Mesodermal cell (in vitro differentiated cells): ENCODE data around the gene KIF1A.

Experiments
- H3K27ac ChIP-seq: 2 replicates; pipeline ENCODE4 v1.7.0; 2013; ENCODE audit warnings: mild to moderate bottlenecking, low read depth, low read length, moderate library complexity; ENCODE audit not compliant: severe bottlenecking
- H3K36me3 ChIP-seq: 2 replicates; pipeline ENCODE4 v1.7.1; 2013; ENCODE audit warnings: mild to moderate bottlenecking, low read length, moderate library complexity; ENCODE audit not compliant: control insufficient read depth, insufficient read depth
- H3K4me1 ChIP-seq: one replicate; pipeline ENCODE4 v1.7.1; 2013; ENCODE audit warnings: mild to moderate bottlenecking, low read length; ENCODE audit not compliant: insufficient read depth, control insufficient read depth, poor library complexity, severe bottlenecking
- H3K4me3 ChIP-seq: 2 replicates; pipeline ENCODE4 v1.7.0; 2013; ENCODE audit warnings: low read length, control low read depth, mild to moderate bottlenecking; ENCODE audit not compliant: insufficient read depth, poor library complexity, severe bottlenecking; ENCODE audit errors: extremely low read depth
- H3K9me3 ChIP-seq: 2 replicates; pipeline ENCODE4 v1.7.1; 2013; ENCODE audit warnings: mild to moderate bottlenecking, low read length, moderate library complexity; ENCODE audit not compliant: control insufficient read depth
- WGBS, 2 experiments: methylation state at CpG; one replicate each; pipeline ENCODE4 v1.1.5; 2013; ENCODE audit warnings: missing lambda C conversion rate in 2 of 2; ENCODE audit not compliant: insufficient coverage in 2 of 2; 5-methylcytosine and 5-hydroxymethylcytosine counted together

KIF1A gene

GRCh38 chr2:240840435-240841060 is 20.5 kb upstream of the KIF1A start:
- 53 to 61% methylated on average over 9 of the region's 9 CpGs for WGBS, 2 experiments
- Histone ChIP-seq H3K27ac (no peak overlapping the region), H3K36me3 (no peaks in the 10 kb centered on the region), H3K9me3 (no peaks in the 10 kb centered on the region), H3K4me1 (no peaks in the 10 kb centered on the region), H3K4me3 (no peak overlapping the region)

GRCh38 chr2:240839152-240840143 is 19.4 kb upstream of the KIF1A start:
- 82 to 87% methylated on average over 15 to 22 of the region's 28 CpGs for WGBS, 2 experiments
- Histone ChIP-seq H3K4me3 (no peak overlapping the region), H3K4me1 (no peaks in the 10 kb centered on the region), H3K9me3 (no peaks in the 10 kb centered on the region), H3K27ac (no peak overlapping the region), H3K36me3 (no peaks in the 10 kb centered on the region)

GRCh38 chr2:240837621-240838020 is 17.6 kb upstream of the KIF1A start:
- Histone ChIP-seq H3K36me3 (no peaks in the 10 kb centered on the region), H3K4me3 (no peak overlapping the region), H3K9me3 (no peaks in the 10 kb centered on the region), H3K27ac (no peak overlapping the region), H3K4me1 (no peaks in the 10 kb centered on the region)
- WGBS, 2 experiments = 61 to 74% methylated on average over 2 to 4 of the region's 4 CpGs

- Histone ChIP-seq H3K4me3 (no peak overlapping the region), H3K9me3 (no peaks in the 10 kb centered on the region), H3K27ac (no peak overlapping the region), H3K4me1 (no peaks in the 10 kb centered on the region), H3K36me3 (no peaks in the 10 kb centered on the region)
- WGBS, 2 experiments = 91 to 92% methylated on average over 11 to 17 of the region's 17 CpGs
These were observed 16.9 kb upstream of the KIF1A start for GRCh38 chr2:240836781-240837467.

GRCh38 chr2:240835528-240835927 is 15.5 kb upstream of the KIF1A start:
- WGBS, 2 experiments = 81 to 88% methylated on average over 5 of the region's 9 CpGs
- no peaks in the 10 kb centered on the region for H3K9me3 ChIP-seq
- H3K4me3 ChIP-seq = no peak overlapping the region
- H3K4me1 ChIP-seq = no peaks in the 10 kb centered on the region
- H3K27ac ChIP-seq = no peak overlapping the region
- H3K36me3 ChIP-seq = no peaks in the 10 kb centered on the region

GRCh38 chr2:240834377-240834975 is 14.5 kb upstream of the KIF1A start:
- Histone ChIP-seq H3K36me3 (no peaks in the 10 kb centered on the region), H3K4me1 (no peaks in the 10 kb centered on the region), H3K9me3 (no peaks in the 10 kb centered on the region), H3K4me3 (no peak overlapping the region), H3K27ac (no peak overlapping the region)
- 76 to 81% methylated on average over 5 to 6 of the region's 6 CpGs for WGBS, 2 experiments

- Histone ChIP-seq H3K4me1 (no peaks in the 10 kb centered on the region), H3K36me3 (no peaks in the 10 kb centered on the region), H3K4me3 (no peak overlapping the region), H3K9me3 (no peaks in the 10 kb centered on the region), H3K27ac (no peak overlapping the region)
- WGBS, 2 experiments = 87 to 88% methylated on average over 3 to 4 of the region's 8 CpGs
These were observed 13.8 kb upstream of the KIF1A start for GRCh38 chr2:240833724-240834285.

- no peaks in the 10 kb centered on the region for H3K4me1 ChIP-seq
- H3K9me3 ChIP-seq = no peaks in the 10 kb centered on the region
- H3K36me3 ChIP-seq = no peaks in the 10 kb centered on the region
- H3K27ac ChIP-seq = no peak overlapping the region
- 84% methylated on average over 9 of the region's 13 CpGs for WGBS, 2 experiments
- no peak overlapping the region for H3K4me3 ChIP-seq
These were observed 13.0 kb upstream of the KIF1A start for GRCh38 chr2:240832921-240833494.

- H3K4me3 ChIP-seq = peak overlapping the region; percentile 3
- no peaks in the 10 kb centered on the region for H3K36me3 ChIP-seq
- no peaks in the 10 kb centered on the region for H3K9me3 ChIP-seq
- H3K27ac ChIP-seq = no peak overlapping the region
- no peaks in the 10 kb centered on the region for H3K4me1 ChIP-seq
- WGBS, 2 experiments = 3 to 6% methylated on average over 43 to 44 of the region's 54 CpGs
These were observed 12.2 kb upstream of the KIF1A start for GRCh38 chr2:240832205-240832727.
